IPS-11a (cell line): Measurements from ENCODE around the gene TMEM40.
"Not testable (repeated sequence)": the region's sequence is repeated elsewhere in the genome, so short reads cannot be mapped to it uniquely, and the experiment has no call there.

Experiments used
- H3K4me3 ChIP-seq: one replicate; pipeline ENCODE4 v1.5.1; 2013; ENCODE audit warnings: low read depth, low read length, control low read depth

The TMEM40 gene

GRCh38 chr3:12719984-12720898 lies 38.8 kb downstream of the TMEM40 start:
- H3K4me3 ChIP-seq, result no peak overlapping the region

- no peak overlapping the region for H3K4me3 ChIP-seq
These were observed 39.5 kb downstream of the TMEM40 start for GRCh38 chr3:12719541-12719940.

DNA sequence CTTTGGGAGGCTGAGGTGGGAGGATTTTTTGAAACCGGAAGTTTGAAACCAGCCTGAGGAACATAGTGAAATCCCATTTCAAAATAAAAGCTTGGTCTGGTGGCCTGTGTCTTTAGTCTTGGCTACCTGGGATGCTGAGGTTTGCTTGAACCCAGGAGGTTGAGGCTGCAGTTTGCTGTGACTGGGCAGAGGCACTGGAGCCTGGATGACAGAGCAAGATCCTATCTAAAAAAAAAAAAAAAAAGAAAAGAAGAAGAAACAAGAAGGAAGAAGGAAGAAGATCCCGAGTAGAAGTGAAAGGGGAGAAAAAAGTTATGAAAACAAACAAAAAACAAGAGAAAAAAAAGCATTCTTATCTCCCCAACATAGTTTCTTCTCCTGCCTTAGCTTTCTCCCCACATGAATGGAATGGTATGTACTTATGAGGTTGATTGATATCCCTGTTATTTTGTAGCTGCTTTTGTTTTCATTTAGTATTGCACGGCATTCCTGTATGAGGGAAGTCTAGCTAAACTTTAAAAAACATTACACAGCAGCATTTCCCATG lies 42.4 kb downstream of the TMEM40 start:
- H3K4me3 ChIP-seq, result no peak overlapping the region

DNA sequence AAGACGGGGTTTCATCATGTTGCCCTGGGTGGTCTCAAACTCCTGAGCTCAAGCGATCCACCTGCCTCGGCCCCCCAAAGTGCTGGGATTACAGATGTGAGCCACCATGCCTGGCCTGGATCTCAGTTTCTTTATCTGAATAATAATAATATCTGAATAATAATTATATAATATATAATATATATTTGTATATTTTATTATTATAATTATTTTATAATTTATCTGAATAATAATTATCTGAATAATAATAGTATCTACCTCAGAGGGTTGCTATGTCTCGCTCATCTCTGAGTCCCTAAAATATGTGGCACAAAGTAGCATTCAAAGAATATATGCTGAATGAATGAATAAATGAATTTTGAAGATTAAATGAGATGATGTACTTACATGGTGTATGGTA lies 44.8 kb downstream of the TMEM40 start:
- no peak overlapping the region for H3K4me3 ChIP-seq

- no peak overlapping the region for H3K4me3 ChIP-seq
These were observed 49.0 kb downstream of the TMEM40 start for GRCh38 chr3:12710062-12710461.

DNA sequence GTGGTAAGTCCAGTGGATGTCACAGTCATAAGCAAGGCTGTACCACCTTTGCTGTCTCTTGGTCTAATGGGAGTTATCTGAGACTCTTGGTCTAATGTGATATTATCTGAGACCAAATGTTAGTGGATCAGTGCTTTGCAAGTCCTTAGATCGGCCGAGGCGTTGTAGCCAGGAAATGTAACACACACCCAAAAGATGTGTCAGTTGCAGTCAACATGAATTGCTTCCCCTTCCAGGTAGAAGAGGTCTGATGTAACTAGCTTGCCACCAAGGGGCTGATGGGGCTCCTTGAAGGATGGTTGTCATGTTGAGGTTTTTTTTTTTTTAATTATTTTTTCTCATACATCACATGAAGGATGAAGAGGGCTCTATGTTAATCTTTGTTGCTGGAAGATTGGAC lies 49.7 kb downstream of the TMEM40 start:
- no peak overlapping the region for H3K4me3 ChIP-seq

- H3K4me3 ChIP-seq, result no peak overlapping the region
These were observed 50.4 kb downstream of the TMEM40 start for GRCh38 chr3:12708584-12709192.

DNA sequence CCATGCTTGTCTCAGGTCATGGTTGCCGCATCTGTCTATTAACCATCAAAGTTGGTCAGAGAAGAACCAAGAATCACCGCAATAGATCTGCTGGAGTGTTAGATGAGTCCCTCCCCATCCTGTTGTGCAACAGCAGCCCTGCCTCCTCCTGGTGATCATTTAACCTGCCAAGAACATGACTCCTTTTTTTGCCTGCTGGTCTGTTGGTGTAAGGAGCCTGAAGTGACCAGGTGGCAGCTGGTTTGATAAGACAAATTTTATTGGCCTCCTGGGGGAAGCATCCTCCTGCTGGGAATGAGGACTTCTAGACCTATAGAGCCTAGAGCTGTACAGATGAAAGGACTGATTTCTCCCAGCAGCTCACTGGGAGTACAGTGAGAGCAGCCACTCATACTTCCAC lies 51.6 kb downstream of the TMEM40 start:
- H3K4me3 ChIP-seq, result no peak overlapping the region

GRCh38 chr3:12706504-12707253 lies 52.4 kb downstream of the TMEM40 start:
- H3K4me3 ChIP-seq, result no peak overlapping the region

DNA sequence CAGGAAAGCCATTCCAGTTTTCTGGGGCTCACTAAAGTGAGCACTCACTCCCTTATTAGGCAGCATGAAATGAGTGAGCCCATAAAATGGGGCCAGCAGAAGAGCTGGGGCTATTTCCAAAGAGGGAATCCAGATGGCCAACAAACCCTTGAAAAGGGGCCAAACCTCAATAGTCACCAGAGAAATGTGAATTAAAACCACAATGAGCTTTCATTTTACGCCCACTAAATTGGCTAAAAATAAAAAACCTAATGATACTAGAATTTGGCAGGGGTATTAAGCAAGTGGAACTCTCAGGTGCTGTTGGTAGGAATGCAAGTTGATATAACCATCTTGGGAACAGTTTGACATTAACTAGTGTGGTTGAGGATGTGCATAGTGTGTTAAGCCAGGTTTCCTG lies 53.1 kb downstream of the TMEM40 start:
- H3K4me3 ChIP-seq, result no peak overlapping the region

- no peak overlapping the region for H3K4me3 ChIP-seq
These were observed 53.6 kb downstream of the TMEM40 start for GRCh38 chr3:12705374-12705926.

GRCh38 chr3:12702501-12702900 lies 56.6 kb downstream of the TMEM40 start:
- no peak overlapping the region for H3K4me3 ChIP-seq

- H3K4me3 ChIP-seq, result not testable (repeated sequence)
These were observed 57.5 kb downstream of the TMEM40 start for GRCh38 chr3:12701601-12702000.

- no peak overlapping the region for H3K4me3 ChIP-seq
These were observed 58.3 kb downstream of the TMEM40 start for GRCh38 chr3:12700800-12701199.

DNA sequence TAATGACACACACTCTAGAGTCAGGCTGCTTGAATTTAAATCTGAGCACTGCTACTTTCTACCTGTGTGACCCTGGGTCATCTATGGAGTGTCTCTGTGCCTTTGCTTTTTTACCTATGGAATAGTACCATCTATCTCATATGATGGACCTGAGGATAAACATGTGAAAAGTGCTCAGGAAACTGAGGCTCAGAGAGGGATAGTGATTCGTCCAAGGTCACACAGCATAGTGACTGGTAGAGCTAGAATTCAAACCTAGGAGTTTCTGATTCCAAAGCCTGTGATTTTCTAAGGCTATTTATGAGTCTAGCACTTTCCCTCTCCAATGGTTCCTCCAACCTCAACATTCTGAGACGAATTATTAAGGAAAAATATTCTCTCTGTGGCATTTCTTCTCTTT lies 63.1 kb downstream of the TMEM40 start:
- H3K4me3 ChIP-seq, result no peak overlapping the region

GRCh38 chr3:12695112-12695511 lies 63.9 kb downstream of the TMEM40 start:
- H3K4me3 ChIP-seq, result no peak overlapping the region

- no peak overlapping the region for H3K4me3 ChIP-seq
These were observed 66.6 kb downstream of the TMEM40 start for GRCh38 chr3:12692444-12692843.

DNA sequence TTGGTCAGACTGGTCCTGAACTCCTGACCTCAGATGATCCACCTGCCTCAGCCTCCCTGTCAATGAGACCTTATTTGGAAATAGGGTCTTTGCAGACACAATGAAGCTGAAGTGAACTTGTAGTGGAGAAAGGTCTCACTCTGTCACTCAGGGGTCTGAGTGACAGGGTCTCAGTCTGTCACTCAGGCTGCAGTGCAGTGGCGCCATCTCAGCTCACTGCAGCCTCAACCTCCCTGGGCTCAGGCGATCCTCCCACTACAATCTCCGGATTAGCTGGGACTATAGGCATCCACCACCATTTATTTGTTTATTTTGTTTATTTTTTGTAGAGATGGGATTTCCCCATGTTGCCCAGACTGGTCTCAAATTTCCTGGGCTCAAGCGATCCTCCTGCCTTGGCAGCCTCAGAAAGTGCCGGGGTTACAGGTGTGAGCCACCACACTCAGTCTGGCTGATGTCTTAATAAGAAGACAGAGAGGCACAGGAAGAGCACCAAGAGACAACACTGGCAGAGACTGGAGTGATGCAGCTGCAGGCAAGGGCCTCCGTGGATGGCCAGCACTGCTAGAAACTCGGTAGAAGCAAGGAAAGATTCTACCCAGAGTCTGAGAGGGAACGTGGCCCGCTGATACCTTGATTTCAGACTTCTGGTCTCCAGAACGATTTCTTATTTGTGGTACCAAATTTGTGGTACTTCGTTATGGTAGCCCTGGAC lies 68.9 kb downstream of the TMEM40 start:
- H3K4me3 ChIP-seq, result no peak overlapping the region

- no peak overlapping the region for H3K4me3 ChIP-seq
These were observed 71.1 kb downstream of the TMEM40 start for GRCh38 chr3:12687948-12688347.

- H3K4me3 ChIP-seq, result no peak overlapping the region
These were observed 73.0 kb downstream of the TMEM40 start for GRCh38 chr3:12686096-12686495.
